ENCODE results near the gene TRMT61A. TPM values are rescaled to one million over a fixed set of nuclear protein-coding genes. Genes with fewer than 3 reads are reported as not detected.

The TRMT61A gene
- total and polyA plus RNA-seq, 10 of the 15 experiments (the other 5 are each of a cell fraction or from before 2014, with no cell fraction given), result 0.11 to 21.9 (median 11.4) TPM

DNA sequence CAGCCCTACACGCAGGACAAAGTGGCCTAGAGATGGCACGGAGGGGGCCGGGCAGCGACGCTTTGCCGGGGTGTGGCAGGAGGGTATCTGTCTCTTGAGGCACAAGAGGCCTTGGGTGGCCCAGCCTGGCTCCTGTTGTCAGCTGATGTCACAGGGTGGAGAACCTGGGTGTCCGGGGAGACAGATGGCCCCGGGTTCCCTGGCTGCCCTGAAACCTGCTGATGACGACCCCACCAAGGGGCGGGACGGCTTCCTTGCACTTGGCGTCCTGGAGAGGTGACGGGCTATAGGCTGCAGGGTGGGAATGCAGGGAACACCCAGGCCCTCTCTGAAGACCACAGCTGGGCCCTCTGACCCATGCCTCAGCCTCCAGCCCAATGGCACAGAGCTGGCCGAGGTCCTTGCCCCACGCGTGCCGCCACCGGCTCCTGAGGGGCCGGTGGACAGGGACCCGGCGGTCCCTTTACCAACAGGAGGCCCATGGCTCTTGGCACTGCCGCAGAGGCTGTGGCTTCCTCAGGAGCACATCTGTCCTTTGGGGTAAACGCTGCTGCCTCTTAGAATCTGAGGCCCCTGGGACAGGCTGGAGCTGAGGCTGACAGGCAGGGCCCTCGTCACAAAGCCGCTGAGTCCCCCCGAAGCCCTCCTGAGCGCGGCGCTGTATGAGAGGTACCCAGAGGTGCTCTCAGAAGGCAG lies 16.4 kb downstream of the TRMT61A start (continued):
- TF ChIP-seq BCLAF1 (IDR thresholded peaks at IDR 0.05) (no peak), LARP7 (IDR thresholded peaks at IDR 0.05) (no peak), WRNIP1 (IDR thresholded peaks at IDR 0.05; ENCODE audit: borderline replicate concordance, low read depth, low read length) (no peak), NRF1 (conservative IDR thresholded peaks at IDR 0.05; ENCODE audit: low read depth, low read length) (no peak), BHLHE40 (IDR thresholded peaks at IDR 0.05; ENCODE audit: borderline replicate concordance in 1 of 2, low read depth in 2 of 2, low read length in 1 of 2) (no peak)
- TF ChIP-seq, protein P1, sequence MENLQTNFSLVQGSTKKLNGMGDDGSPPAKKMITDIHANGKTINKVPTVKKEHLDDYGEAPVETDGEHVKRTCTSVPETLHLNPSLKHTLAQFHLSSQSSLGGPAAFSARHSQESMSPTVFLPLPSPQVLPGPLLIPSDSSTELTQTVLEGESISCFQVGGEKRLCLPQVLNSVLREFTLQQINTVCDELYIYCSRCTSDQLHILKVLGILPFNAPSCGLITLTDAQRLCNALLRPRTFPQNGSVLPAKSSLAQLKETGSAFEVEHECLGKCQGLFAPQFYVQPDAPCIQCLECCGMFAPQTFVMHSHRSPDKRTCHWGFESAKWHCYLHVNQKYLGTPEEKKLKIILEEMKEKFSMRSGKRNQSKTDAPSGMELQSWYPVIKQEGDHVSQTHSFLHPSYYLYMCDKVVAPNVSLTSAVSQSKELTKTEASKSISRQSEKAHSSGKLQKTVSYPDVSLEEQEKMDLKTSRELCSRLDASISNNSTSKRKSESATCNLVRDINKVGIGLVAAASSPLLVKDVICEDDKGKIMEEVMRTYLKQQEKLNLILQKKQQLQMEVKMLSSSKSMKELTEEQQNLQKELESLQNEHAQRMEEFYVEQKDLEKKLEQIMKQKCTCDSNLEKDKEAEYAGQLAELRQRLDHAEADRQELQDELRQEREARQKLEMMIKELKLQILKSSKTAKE (IDR thresholded peaks at IDR 0.05; ENCODE audit: low read depth, poor library complexity, severe bottlenecking), result no peak
